HG03521 (cell line): ENCODE measurements around the gene ROS1.
A peak's percentile ranks its signal among the peaks of the same experiment; 100 is the strongest.
"Not testable (repeated sequence)": the region's sequence is repeated elsewhere in the genome, so short reads cannot be mapped to it uniquely, and the experiment has no call there.

ENCODE experiments used
- ATAC-seq: cut with Tn5 transposase; IDR thresholded peaks from one replicate; pipeline ENCODE4 v1.9.1; 2021; ENCODE audit warnings: mild to moderate bottlenecking, moderate library complexity; ENCODE audit not compliant: unreplicated experiment

Gene ROS1

GRCh38 chr6:117425431-117426153 lies at the start of gene ROS1:
Gene ROS1 (minus strand): TSS chr6:117425942. CDS start chr6:117425656, 286 bp downstream.
- no peak for ATAC-seq

- ATAC-seq: no peak
Measured at GRCh38 chr6:117473401-117473800, 47.7 kb upstream of the ROS1 start.

GRCh38 chr6:117472667-117473066 lies 46.9 kb upstream of the ROS1 start:
- ATAC-seq: no peak

GRCh38 chr6:117469791-117470190 lies 44.0 kb upstream of the ROS1 start:
- ATAC-seq: no peak

GRCh38 chr6:117469356-117469755 lies 43.6 kb upstream of the ROS1 start:
- no peak for ATAC-seq

- ATAC-seq: not testable (repeated sequence)
Measured at GRCh38 chr6:117468527-117468926, 42.8 kb upstream of the ROS1 start.

GRCh38 chr6:117467876-117468275 lies 42.1 kb upstream of the ROS1 start:
- ATAC-seq: no peak

- no peak for ATAC-seq
Measured at GRCh38 chr6:117465691-117466090, 39.9 kb upstream of the ROS1 start.

GRCh38 chr6:117464700-117465099 lies 39.0 kb upstream of the ROS1 start:
- ATAC-seq: no peak

GRCh38 chr6:117463762-117464665 lies 38.3 kb upstream of the ROS1 start:
- ATAC-seq: peak; percentile 51

GRCh38 chr6:117459204-117459944 lies 33.6 kb upstream of the ROS1 start:
- ATAC-seq: no peak

GRCh38 chr6:117456998-117457397 lies 31.3 kb upstream of the ROS1 start:
- ATAC-seq: no peak

- ATAC-seq: no peak
Measured at GRCh38 chr6:117456250-117456649, 30.5 kb upstream of the ROS1 start.

- ATAC-seq: no peak
Measured at GRCh38 chr6:117451671-117452070, 25.9 kb upstream of the ROS1 start.

GRCh38 chr6:117449549-117450439 lies 24.1 kb upstream of the ROS1 start:
- no peak for ATAC-seq

GRCh38 chr6:117448732-117449485 lies 23.2 kb upstream of the ROS1 start:
- no peak for ATAC-seq

- ATAC-seq: no peak
Measured at GRCh38 chr6:117448011-117448410, 22.3 kb upstream of the ROS1 start.

- no peak for ATAC-seq
Measured at GRCh38 chr6:117446861-117447260, 21.1 kb upstream of the ROS1 start.

GRCh38 chr6:117444600-117444999 lies 18.9 kb upstream of the ROS1 start:
- ATAC-seq: no peak

GRCh38 chr6:117442313-117442712 lies 16.6 kb upstream of the ROS1 start:
- not testable (repeated sequence) for ATAC-seq
